K562 (cell line): Measurements from ENCODE around the gene PPP1R14D. TPM values are rescaled to one million over a fixed set of nuclear protein-coding genes. Genes with fewer than 3 reads are reported as not detected.

Experiments used
- ASH1L ChIP-seq: fragments of 450-650 bp; IDR thresholded peaks from 2 replicates; pipeline ENCODE4 v1.6.1; 2018; ENCODE audit warnings: borderline replicate concordance, mild to moderate bottlenecking, low read depth; ENCODE audit not compliant: partially characterized antibody
- ATF7 ChIP-seq: fragments of 450-650 bp; IDR thresholded peaks from 2 replicates; pipeline ENCODE4 v1.7.1; 2014; ENCODE audit warnings: mild to moderate bottlenecking, moderate library complexity
- BCLAF1 ChIP-seq, 2 experiments: fragments of 450-650 bp in 1 of 2; IDR thresholded peaks; 2 replicates each; pipeline ENCODE4 v1.6.1; 2011 to 2017; ENCODE audit warnings: low read depth in 2 of 2, antibody characterized with exemption in 1 of 2, borderline replicate concordance in 1 of 2, low read length in 1 of 2, mild to moderate bottlenecking in 1 of 2, mixed read lengths in 1 of 2; ENCODE audit not compliant: control insufficient read depth in 1 of 2
- BRF1 ChIP-seq: IDR thresholded peaks from 3 replicates; pipeline ENCODE4 v1.6.1; 2011; ENCODE audit warnings: borderline replicate concordance, mild to moderate bottlenecking; ENCODE audit not compliant: insufficient read length; ENCODE audit errors: extremely low read depth
- IRF1 ChIP-seq: sonication (generic); formaldehyde crosslinking; IDR thresholded peaks from 2 replicates; pipeline ENCODE4 v1.8.0; 2022; ENCODE audit warnings: missing genetic modification reagents, mild to moderate bottlenecking, borderline replicate concordance
- NCOR1 ChIP-seq: fragments of 450-650 bp; IDR thresholded peaks from 2 replicates; pipeline ENCODE4 v1.6.1; 2016; ENCODE audit warnings: mild to moderate bottlenecking, moderate library complexity
- SFPQ ChIP-seq: fragments of 200-400 bp; formaldehyde crosslinking; IDR thresholded peaks from 2 replicates; pipeline ENCODE4 v1.6.1; 2017; ENCODE audit warnings: mild to moderate bottlenecking, low read depth, low read length, moderate library complexity
- SRSF3 ChIP-seq: fragments of 200-400 bp; formaldehyde crosslinking; IDR thresholded peaks from 2 replicates; pipeline ENCODE4 v1.6.1; 2016; ENCODE audit warnings: mild to moderate bottlenecking, low read length, moderate library complexity; ENCODE audit not compliant: insufficient read depth
- STAT6 ChIP-seq: sonication (generic); formaldehyde crosslinking; IDR thresholded peaks from 2 replicates; pipeline ENCODE4 v1.8.1; 2023; ENCODE audit warnings: mild to moderate bottlenecking, missing genetic modification reagents
- ZBTB8A ChIP-seq: fragments of 450-650 bp; IDR thresholded peaks from 2 replicates; pipeline ENCODE4 v1.6.1; 2018; ENCODE audit warnings: mild to moderate bottlenecking, moderate library complexity; ENCODE audit not compliant: partially characterized antibody
- ZFP30 ChIP-seq: fragments of 250-450 bp; sonication (Bioruptor Pico); IDR thresholded peaks from 2 replicates; pipeline ENCODE4 v1.8.0; 2022; ENCODE audit warnings: moderate library complexity, mild to moderate bottlenecking, inconsistent platforms, borderline replicate concordance
- ZKSCAN3 ChIP-seq: fragments of 250-450 bp; sonication (Bioruptor Pico); IDR thresholded peaks from 2 replicates; pipeline ENCODE4 v1.4.0; 2020
- ZNF274 ChIP-seq: IDR thresholded peaks from 2 replicates; pipeline ENCODE4 v1.6.1; 2011; ENCODE audit warnings: low read depth, mild to moderate bottlenecking, low read length, moderate library complexity, borderline replicate concordance
- ZNF280A ChIP-seq: fragments of 450-650 bp; IDR thresholded peaks from 2 replicates; pipeline ENCODE4 v1.6.1; 2018; ENCODE audit warnings: mild to moderate bottlenecking, low read depth; ENCODE audit not compliant: partially characterized antibody
- ZNF589 ChIP-seq: fragments of 200-800 bp; sonication (Bioruptor generic); IDR thresholded peaks from 2 replicates; pipeline ENCODE4 v1.6.1; 2016; ENCODE audit warnings: low read depth, missing genetic modification characterization, missing compliant biosample characterization
- polyA plus RNA-seq, 8 experiments: library from polyadenylated mRNA; depleted of rRNA in 4 of 8; stranded (reverse) in 5 of 8; unstranded in 3 of 8; fragments of >200 nt; fragmentation: Nextera tagmentation in 2 of 8; fragmentation: Illumina TruSeq in 1 of 8; extraction: Ambion mirVana in 2 of 8; extraction: Trizol in 1 of 8; gene quantifications; 2 replicates each; pipeline versions ENCODE4 v1.2.1 to v1.2.3, GENCODE V29; 2011 to 2014; ENCODE audit warnings: inconsistent platforms in 1 of 8, missing spikeins in 1 of 8
- total RNA-seq, 7 experiments: library from RNA; depleted of rRNA in 6 of 7; stranded (reverse); fragments of >200 nt in 6 of 7; fragmentation: Illumina TruSeq in 2 of 7; extraction: Trizol in 2 of 7; gene quantifications; 2 replicates each; pipeline versions ENCODE4 v1.2.1 to v1.2.3, GENCODE V29; 2011 to 2021; ENCODE audit warnings: low replicate concordance in 1 of 7

The PPP1R14D gene
- total and polyA plus RNA-seq, 9 of the 15 experiments (the other 6 are each of a cell fraction or from before 2014, with no cell fraction given): 0.11 to 0.18 TPM; not detected in 7

- no peak for TF ChIP-seq BRF1
- no peak for TF ChIP-seq ZNF589 (CRISPR knock-in tag)
- TF ChIP-seq ATF7: 0 out of 2 replicates have a peak, but pooled peaks have one; percentile 20
- no peak for TF ChIP-seq NCOR1
- no peak for TF ChIP-seq ZNF280A
- TF ChIP-seq ZNF274: no peak
- TF ChIP-seq SFPQ: no peak
- no peak for TF ChIP-seq ZBTB8A
- TF ChIP-seq ZKSCAN3: no peak
- no peak for TF ChIP-seq IRF1 (CRISPR knock-in tag)
- no peak for TF ChIP-seq BCLAF1 (IDR thresholded peaks at IDR 0.05; ENCODE audit: borderline replicate concordance in 1 of 2, control insufficient read depth in 1 of 2, low read depth in 2 of 2, low read length in 1 of 2)
- no peak for TF ChIP-seq SRSF3
- no peak for TF ChIP-seq ASH1L
- no peak for TF ChIP-seq ZFP30 (CRISPR knock-in tag)
- TF ChIP-seq STAT6 (CRISPR knock-in tag): no peak
Measured at GRCh38 chr15:40873694-40874561, 45.4 kb upstream of the PPP1R14D start, which contains the start of gene RHOV (continued).
